ENCODE results near the gene TTLL7. TPM values are rescaled to one million over a fixed set of nuclear protein-coding genes. Genes with fewer than 3 reads are reported as not detected.

TTLL7 gene
- total RNA-seq, 1 experiment from 2014 or later, result 7.9 TPM

DNA sequence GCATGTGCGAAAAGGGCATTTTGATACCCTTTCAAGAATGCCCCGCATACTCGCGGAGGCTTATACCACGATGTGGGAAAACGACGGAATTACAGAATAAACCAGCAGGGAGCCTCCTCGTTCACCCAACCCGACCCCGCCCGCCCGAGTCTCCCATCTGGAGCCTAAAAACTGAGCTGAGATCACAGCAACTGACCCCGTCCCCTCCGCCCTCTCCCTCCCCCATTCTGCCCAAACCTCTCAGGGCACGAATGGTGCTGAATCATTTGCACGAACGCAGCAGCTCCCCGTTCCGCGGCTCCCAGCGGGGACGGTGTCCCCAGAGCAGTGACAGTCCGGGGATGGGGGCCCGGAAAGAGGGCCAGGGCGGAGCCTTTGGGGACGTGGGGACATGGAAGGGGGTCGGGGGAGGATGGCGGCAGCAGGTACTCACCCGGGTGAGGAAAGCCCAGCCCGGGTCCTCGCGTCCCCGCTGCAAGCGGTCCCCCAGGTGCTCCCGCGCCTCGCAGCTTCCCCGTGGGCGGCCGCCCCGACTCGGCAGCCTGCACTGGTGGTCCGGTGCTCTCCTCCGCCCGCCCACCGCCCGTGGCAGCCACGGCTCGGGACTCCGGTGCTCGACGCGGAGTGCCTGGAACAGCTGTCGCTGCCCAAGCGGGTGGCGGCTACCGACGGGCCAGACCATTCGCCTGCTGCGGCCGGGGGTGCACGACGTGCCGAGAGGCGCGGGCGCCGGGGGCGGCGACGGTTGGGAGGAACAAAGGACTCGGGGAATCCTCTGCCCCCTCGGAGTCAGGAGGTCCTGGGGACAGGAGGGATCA, at the start of gene TTLL7 (continued):
- TF ChIP-seq IRF2 (CRISPR knock-in tag; IDR thresholded peaks at IDR 0.05; ENCODE audit: borderline replicate concordance, low read depth) (no peak), RELA (CRISPR knock-in tag; IDR thresholded peaks at IDR 0.05; ENCODE audit: borderline replicate concordance) (no peak), KAT7 (CRISPR knock-in tag; IDR thresholded peaks at IDR 0.05; ENCODE audit: borderline replicate concordance) (no peak), ZNF396 (CRISPR knock-in tag; IDR thresholded peaks at IDR 0.05; ENCODE audit: borderline replicate concordance) (no peak), FOXK1 (CRISPR knock-in tag; IDR thresholded peaks at IDR 0.05) (peak; percentile 58; the same call in 1 of the 2 replicates), SMAD4 (CRISPR knock-in tag; IDR thresholded peaks at IDR 0.05) (no peak), SP1 (CRISPR knock-in tag; conservative IDR thresholded peaks at IDR 0.05) (no peak; the same call in 1 of the 2 replicates), CREB1 (CRISPR knock-in tag; IDR thresholded peaks at IDR 0.05) (no peak), OVOL2 (CRISPR knock-in tag; IDR thresholded peaks at IDR 0.05; ENCODE audit: borderline replicate concordance) (no peak), EMX1 (CRISPR knock-in tag; IDR thresholded peaks at IDR 0.05) (no peak), NR2C2 (CRISPR knock-in tag; IDR thresholded peaks at IDR 0.05) (no peak), ZNF138 (CRISPR knock-in tag; conservative IDR thresholded peaks at IDR 0.05) (0 out of 2 replicates have a peak, but pooled peaks have one; percentile 34), ZBTB21 (CRISPR knock-in tag; IDR thresholded peaks at IDR 0.05; ENCODE audit: borderline replicate concordance) (0 out of 2 replicates have a peak, but pooled peaks have one; percentile 46), ZNF121 (CRISPR knock-in tag; IDR thresholded peaks at IDR 0.05) (no peak), ZNF263 (CRISPR knock-in tag; IDR thresholded peaks at IDR 0.05; ENCODE audit: low read depth) (no peak), MYBL2 (CRISPR knock-in tag; IDR thresholded peaks at IDR 0.05) (peak; percentile 75; the same call in 1 of the 2 replicates), ELF4 (CRISPR knock-in tag; IDR thresholded peaks at IDR 0.05; ENCODE audit: low read depth) (no peak), NR3C1 (CRISPR knock-in tag; conservative IDR thresholded peaks at IDR 0.05; ENCODE audit: low read depth) (0 out of 2 replicates have a peak, but pooled peaks have one; percentile 39)
- TF ChIP-seq, protein P1, sequence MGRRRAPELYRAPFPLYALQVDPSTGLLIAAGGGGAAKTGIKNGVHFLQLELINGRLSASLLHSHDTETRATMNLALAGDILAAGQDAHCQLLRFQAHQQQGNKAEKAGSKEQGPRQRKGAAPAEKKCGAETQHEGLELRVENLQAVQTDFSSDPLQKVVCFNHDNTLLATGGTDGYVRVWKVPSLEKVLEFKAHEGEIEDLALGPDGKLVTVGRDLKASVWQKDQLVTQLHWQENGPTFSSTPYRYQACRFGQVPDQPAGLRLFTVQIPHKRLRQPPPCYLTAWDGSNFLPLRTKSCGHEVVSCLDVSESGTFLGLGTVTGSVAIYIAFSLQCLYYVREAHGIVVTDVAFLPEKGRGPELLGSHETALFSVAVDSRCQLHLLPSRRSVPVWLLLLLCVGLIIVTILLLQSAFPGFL (CRISPR knock-in tag; IDR thresholded peaks at IDR 0.05; ENCODE audit: borderline replicate concordance), result no peak
- TF ChIP-seq, protein P2, sequence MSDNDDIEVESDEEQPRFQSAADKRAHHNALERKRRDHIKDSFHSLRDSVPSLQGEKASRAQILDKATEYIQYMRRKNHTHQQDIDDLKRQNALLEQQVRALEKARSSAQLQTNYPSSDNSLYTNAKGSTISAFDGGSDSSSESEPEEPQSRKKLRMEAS (CRISPR knock-in tag; IDR thresholded peaks at IDR 0.05), result peak; percentile 60; the same call in 1 of the 2 replicates
- TF ChIP-seq, protein P3, sequence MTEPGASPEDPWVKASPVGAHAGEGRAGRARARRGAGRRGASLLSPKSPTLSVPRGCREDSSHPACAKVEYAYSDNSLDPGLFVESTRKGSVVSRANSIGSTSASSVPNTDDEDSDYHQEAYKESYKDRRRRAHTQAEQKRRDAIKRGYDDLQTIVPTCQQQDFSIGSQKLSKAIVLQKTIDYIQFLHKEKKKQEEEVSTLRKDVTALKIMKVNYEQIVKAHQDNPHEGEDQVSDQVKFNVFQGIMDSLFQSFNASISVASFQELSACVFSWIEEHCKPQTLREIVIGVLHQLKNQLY (CRISPR knock-in tag; IDR thresholded peaks at IDR 0.05), result no peak
- TF ChIP-seq, protein P4, sequence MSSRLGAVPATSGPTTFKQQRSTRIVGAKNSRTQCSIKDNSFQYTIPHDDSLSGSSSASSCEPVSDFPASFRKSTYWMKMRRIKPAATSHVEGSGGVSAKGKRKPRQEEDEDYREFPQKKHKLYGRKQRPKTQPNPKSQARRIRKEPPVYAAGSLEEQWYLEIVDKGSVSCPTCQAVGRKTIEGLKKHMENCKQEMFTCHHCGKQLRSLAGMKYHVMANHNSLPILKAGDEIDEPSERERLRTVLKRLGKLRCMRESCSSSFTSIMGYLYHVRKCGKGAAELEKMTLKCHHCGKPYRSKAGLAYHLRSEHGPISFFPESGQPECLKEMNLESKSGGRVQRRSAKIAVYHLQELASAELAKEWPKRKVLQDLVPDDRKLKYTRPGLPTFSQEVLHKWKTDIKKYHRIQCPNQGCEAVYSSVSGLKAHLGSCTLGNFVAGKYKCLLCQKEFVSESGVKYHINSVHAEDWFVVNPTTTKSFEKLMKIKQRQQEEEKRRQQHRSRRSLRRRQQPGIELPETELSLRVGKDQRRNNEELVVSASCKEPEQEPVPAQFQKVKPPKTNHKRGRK (CRISPR knock-in tag; IDR thresholded peaks at IDR 0.05; ENCODE audit: borderline replicate concordance), result no peak
- TF ChIP-seq, protein P5, sequence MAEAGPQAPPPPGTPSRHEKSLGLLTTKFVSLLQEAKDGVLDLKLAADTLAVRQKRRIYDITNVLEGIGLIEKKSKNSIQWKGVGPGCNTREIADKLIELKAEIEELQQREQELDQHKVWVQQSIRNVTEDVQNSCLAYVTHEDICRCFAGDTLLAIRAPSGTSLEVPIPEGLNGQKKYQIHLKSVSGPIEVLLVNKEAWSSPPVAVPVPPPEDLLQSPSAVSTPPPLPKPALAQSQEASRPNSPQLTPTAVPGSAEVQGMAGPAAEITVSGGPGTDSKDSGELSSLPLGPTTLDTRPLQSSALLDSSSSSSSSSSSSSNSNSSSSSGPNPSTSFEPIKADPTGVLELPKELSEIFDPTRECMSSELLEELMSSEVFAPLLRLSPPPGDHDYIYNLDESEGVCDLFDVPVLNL (CRISPR knock-in tag; IDR thresholded peaks at IDR 0.05; ENCODE audit: borderline replicate concordance, low read depth), result peak; percentile 82; the same call in 1 of the 2 replicates
- TF ChIP-seq, protein P6, sequence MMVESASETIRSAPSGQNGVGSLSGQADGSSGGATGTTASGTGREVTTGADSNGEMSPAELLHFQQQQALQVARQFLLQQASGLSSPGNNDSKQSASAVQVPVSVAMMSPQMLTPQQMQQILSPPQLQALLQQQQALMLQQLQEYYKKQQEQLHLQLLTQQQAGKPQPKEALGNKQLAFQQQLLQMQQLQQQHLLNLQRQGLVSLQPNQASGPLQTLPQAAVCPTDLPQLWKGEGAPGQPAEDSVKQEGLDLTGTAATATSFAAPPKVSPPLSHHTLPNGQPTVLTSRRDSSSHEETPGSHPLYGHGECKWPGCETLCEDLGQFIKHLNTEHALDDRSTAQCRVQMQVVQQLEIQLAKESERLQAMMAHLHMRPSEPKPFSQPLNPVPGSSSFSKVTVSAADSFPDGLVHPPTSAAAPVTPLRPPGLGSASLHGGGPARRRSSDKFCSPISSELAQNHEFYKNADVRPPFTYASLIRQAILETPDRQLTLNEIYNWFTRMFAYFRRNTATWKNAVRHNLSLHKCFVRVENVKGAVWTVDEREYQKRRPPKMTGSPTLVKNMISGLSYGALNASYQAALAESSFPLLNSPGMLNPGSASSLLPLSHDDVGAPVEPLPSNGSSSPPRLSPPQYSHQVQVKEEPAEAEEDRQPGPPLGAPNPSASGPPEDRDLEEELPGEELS (CRISPR knock-in tag; IDR thresholded peaks at IDR 0.05), result peak; percentile 56; the same call in 1 of the 2 replicates
- TF ChIP-seq, protein P7, sequence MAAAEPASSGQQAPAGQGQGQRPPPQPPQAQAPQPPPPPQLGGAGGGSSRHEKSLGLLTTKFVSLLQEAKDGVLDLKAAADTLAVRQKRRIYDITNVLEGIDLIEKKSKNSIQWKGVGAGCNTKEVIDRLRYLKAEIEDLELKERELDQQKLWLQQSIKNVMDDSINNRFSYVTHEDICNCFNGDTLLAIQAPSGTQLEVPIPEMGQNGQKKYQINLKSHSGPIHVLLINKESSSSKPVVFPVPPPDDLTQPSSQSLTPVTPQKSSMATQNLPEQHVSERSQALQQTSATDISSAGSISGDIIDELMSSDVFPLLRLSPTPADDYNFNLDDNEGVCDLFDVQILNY (CRISPR knock-in tag; IDR thresholded peaks at IDR 0.05), result peak; percentile 83
- TF ChIP-seq, protein P8, sequence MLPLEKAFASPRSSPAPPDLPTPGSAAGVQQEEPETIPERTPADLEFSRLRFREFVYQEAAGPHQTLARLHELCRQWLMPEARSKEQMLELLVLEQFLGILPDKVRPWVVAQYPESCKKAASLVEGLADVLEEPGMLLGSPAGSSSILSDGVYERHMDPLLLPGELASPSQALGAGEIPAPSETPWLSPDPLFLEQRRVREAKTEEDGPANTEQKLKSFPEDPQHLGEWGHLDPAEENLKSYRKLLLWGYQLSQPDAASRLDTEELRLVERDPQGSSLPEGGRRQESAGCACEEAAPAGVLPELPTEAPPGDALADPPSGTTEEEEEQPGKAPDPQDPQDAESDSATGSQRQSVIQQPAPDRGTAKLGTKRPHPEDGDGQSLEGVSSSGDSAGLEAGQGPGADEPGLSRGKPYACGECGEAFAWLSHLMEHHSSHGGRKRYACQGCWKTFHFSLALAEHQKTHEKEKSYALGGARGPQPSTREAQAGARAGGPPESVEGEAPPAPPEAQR (CRISPR knock-in tag; IDR thresholded peaks at IDR 0.05), result no peak

Data from WTC11 (cell line).